ENCODE data around the gene REV1.
A peak's percentile ranks its signal among the peaks of the same experiment; 100 is the strongest.

The REV1 gene

DNA sequence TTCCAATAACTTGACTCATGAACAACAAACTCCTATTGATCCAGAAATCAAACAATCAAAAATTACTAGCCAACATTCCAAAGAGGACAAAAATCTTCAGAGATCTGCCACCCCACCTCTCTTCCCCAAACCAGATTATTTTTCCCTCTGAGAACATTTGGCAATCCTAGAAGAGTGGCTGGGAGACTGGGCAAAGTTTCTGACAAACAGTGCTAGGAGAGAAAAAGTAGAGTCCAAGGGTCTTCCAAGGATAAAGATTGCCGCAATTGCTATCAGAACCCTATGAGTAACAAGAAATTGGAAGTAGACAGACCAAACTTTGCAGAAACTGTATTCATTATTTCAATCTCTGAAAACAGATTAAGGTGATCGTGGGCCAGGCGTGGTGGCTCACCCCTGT, 22.4 kb downstream of the REV1 start:
- Histone ChIP-seq H3K9me3 (ENCODE audit: control insufficient read depth, insufficient read depth, low read depth, low read length) (no peaks in the 10 kb centered on the region), H3K4me3 (ENCODE audit: low read depth, low read length) (no peak overlapping the region), H3K27ac (ENCODE audit: extremely low read depth, low read depth, low read length) (no peak overlapping the region), H3K36me3 (ENCODE audit: control insufficient read depth in 2 of 2, insufficient read depth in 1 of 2, low read length in 2 of 2) (peaks cover under 1 to 3% of the 10 kb centered on the region in 2 experiments; a peak in 2 of 3 replicates), H3K4me1 (ENCODE audit: control insufficient read depth, insufficient read depth, low read length) (peaks cover 5% of the 10 kb centered on the region; the same call in 1 of the 2 replicates)
- CTCF ChIA-PET = interaction anchor here (0.7 kb wide), 1 partner anchor 108 kb away, joined by 3 read pairs; no protein-coding TSS in a partner anchor
- TF ChIP-seq HOXC10 (CRISPR knock-in tag; IDR thresholded peaks at IDR 0.05) (no peak), ZSCAN30 (tag by site-specific recombination; IDR thresholded peaks at IDR 0.05) (no peak), ZNF169 (tag by site-specific recombination; IDR thresholded peaks at IDR 0.05) (no peak), BCL11B (tag by site-specific recombination; IDR thresholded peaks at IDR 0.05; ENCODE audit: low read depth) (no peak), ZNF341 (tag by site-specific recombination; IDR thresholded peaks at IDR 0.05; ENCODE audit: low read depth) (no peak)
- TF ChIP-seq, protein P1, sequence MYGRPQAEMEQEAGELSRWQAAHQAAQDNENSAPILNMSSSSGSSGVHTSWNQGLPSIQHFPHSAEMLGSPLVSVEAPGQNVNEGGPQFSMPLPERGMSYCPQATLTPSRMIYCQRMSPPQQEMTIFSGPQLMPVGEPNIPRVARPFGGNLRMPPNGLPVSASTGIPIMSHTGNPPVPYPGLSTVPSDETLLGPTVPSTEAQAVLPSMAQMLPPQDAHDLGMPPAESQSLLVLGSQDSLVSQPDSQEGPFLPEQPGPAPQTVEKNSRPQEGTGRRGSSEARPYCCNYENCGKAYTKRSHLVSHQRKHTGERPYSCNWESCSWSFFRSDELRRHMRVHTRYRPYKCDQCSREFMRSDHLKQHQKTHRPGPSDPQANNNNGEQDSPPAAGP (tag by site-specific recombination; IDR thresholded peaks at IDR 0.05) = no peak
- TF ChIP-seq, protein P2, sequence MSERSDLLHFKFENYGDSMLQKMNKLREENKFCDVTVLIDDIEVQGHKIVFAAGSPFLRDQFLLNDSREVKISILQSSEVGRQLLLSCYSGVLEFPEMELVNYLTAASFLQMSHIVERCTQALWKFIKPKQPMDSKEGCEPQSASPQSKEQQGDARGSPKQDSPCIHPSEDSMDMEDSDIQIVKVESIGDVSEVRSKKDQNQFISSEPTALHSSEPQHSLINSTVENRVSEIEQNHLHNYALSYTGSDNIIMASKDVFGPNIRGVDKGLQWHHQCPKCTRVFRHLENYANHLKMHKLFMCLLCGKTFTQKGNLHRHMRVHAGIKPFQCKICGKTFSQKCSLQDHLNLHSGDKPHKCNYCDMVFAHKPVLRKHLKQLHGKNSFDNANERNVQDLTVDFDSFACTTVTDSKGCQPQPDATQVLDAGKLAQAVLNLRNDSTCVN (tag by site-specific recombination; optimal IDR thresholded peaks at IDR 0.05) = no peak
- POLR2A ChIA-PET = no interaction called here

DNA sequence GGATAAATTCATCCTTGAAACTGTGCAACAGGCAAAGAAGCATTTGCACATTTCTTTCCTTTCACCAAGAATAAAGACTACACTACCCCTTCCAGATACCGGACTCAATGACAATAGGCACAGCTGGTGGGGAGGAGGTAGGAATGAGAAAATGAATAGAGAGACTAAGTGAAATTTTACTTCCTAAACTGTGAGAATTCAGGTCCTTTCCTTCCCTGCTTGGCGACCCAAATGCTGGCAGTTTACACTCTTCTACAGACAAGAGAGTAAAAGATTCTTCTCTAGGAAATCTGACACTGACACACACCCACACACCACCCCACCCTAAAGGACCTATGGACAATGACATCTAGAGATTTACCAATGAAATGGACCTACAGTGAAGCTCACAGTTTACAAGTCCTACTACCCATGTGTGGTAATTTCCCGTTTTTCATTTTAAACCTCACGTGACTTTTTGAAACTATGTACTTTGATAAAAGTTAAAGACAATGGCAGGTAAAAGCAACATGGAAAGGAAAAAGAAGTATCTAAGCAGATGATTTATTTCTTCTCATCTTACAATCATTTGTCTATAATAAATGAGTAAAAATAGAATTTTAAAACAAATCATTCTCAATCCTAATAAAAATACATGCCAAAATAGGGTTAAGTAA, 27.9 kb downstream of the REV1 start:
- no peak for TF ChIP-seq ZNF140 (tag by site-specific recombination; IDR thresholded peaks at IDR 0.05)
- peak; percentile 17 for TF ChIP-seq ZNF510 (tag by site-specific recombination; IDR thresholded peaks at IDR 0.05; ENCODE audit: insufficient replicate concordance)
- no peak overlapping the region for H3K27ac ChIP-seq (ENCODE audit: extremely low read depth, low read depth, low read length)
- no peaks in the 10 kb centered on the region for H3K9me3 ChIP-seq (ENCODE audit: control insufficient read depth, insufficient read depth, low read depth, low read length)
- H3K4me1 ChIP-seq (ENCODE audit: control insufficient read depth, insufficient read depth, low read length) = no peaks in the 10 kb centered on the region
- CTCF ChIA-PET = interaction anchor here (0.7 kb wide), 1 partner anchor 1105 kb away, joined by 3 read pairs; no protein-coding TSS in a partner anchor
- POLR2A ChIA-PET = no interaction called here
- H3K4me3 ChIP-seq (ENCODE audit: low read depth, low read length) = no peak overlapping the region
- H3K36me3 ChIP-seq (ENCODE audit: control insufficient read depth in 2 of 2, insufficient read depth in 1 of 2, low read length in 2 of 2) = peaks cover 14 to 46% of the 10 kb centered on the region in 2 experiments

DNA sequence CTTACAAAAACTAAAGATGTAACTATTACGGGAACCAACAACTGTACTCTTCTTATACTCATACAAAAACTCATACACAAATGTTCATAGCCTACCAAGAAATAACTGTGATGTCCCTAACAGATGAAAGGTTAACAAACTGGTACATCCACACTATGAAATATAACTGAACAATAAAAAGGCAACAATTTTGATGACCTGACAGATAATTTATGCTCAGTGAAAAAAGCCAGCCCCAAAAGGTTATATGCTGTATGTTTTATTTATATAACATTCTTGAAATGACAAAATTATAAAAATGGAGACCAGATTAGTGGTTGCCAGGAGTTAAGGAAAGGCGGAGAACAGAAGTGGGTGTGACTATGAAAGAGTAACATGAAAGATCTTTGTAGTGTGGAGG, 31.3 kb downstream of the REV1 start:
- Histone ChIP-seq H3K4me1 (ENCODE audit: control insufficient read depth, insufficient read depth, low read length) (no peaks in the 10 kb centered on the region), H3K9me3 (ENCODE audit: control insufficient read depth, insufficient read depth, low read depth, low read length) (no peaks in the 10 kb centered on the region), H3K4me3 (ENCODE audit: low read depth, low read length) (no peak overlapping the region), H3K27ac (ENCODE audit: extremely low read depth, low read depth, low read length) (no peak overlapping the region), H3K36me3 (ENCODE audit: control insufficient read depth in 2 of 2, insufficient read depth in 1 of 2, low read length in 2 of 2) (peaks cover 21 to 62% of the 10 kb centered on the region in 2 experiments)
- TF ChIP-seq MZF1 (tag by site-specific recombination; IDR thresholded peaks at IDR 0.05; ENCODE audit: borderline replicate concordance) = no peak
- no peak for TF ChIP-seq GLIS1 (tag by site-specific recombination; IDR thresholded peaks at IDR 0.05)
- no peak for TF ChIP-seq ZNF394 (tag by site-specific recombination; IDR thresholded peaks at IDR 0.05; ENCODE audit: borderline replicate concordance)
- TF ChIP-seq ZNF596 (tag by site-specific recombination; IDR thresholded peaks at IDR 0.05) = no peak
- no peak for TF ChIP-seq ZNF561 (tag by site-specific recombination; IDR thresholded peaks at IDR 0.05; ENCODE audit: borderline replicate concordance)
- no peak for TF ChIP-seq SCRT1 (tag by site-specific recombination; IDR thresholded peaks at IDR 0.05; ENCODE audit: borderline replicate concordance)
- TF ChIP-seq ZNF37A (tag by site-specific recombination; IDR thresholded peaks at IDR 0.05) = no peak
- no peak for TF ChIP-seq ZNF664 (tag by site-specific recombination; IDR thresholded peaks at IDR 0.05)
- TF ChIP-seq, protein P3, sequence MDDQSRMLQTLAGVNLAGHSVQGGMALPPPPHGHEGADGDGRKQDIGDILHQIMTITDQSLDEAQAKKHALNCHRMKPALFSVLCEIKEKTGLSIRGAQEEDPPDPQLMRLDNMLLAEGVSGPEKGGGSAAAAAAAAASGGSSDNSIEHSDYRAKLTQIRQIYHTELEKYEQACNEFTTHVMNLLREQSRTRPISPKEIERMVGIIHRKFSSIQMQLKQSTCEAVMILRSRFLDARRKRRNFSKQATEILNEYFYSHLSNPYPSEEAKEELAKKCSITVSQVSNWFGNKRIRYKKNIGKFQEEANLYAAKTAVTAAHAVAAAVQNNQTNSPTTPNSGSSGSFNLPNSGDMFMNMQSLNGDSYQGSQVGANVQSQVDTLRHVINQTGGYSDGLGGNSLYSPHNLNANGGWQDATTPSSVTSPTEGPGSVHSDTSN (CRISPR knock-in tag; IDR thresholded peaks at IDR 0.05) = no peak
- TF ChIP-seq ZNF658 (tag by site-specific recombination; IDR thresholded peaks at IDR 0.05) = no peak
- no peak for TF ChIP-seq TRIM28 (IDR thresholded peaks at IDR 0.05; ENCODE audit: borderline replicate concordance, low read length)
- no peak for TF ChIP-seq ZNF521 (tag by site-specific recombination; IDR thresholded peaks at IDR 0.05)
- ChIA-PET POLR2A (no interaction called here), CTCF (no interaction called here)
